ENCODE measurements around the gene ANAPC15.

GRCh38 chr11:72129381-72129780 is 16.9 kb upstream of the ANAPC15 start:
- no peak for TF ChIP-seq CTCF (IDR thresholded peaks at IDR 0.05; ENCODE audit: insufficient read depth, low read length, poor library complexity, severe bottlenecking)
- TF ChIP-seq EZH2phosphoT487 (conservative IDR thresholded peaks at IDR 0.05; ENCODE audit: low read length), result no peak

All from SU-DHL-6 (cell line).